HK-2 (cell line): Measurements from ENCODE around the gene ZFP62.
A peak's percentile ranks its signal among the peaks of the same experiment; 100 is the strongest.
"Not testable (repeated sequence)": the region's sequence is repeated elsewhere in the genome, so short reads cannot be mapped to it uniquely, and the experiment has no call there.

ENCODE experiments used
- DNase-seq: peaks from one replicate; pipeline ENCODE4 v3.0.0-alpha.2; 2018; ENCODE audit not compliant: unreplicated experiment

ZFP62 gene

DNA sequence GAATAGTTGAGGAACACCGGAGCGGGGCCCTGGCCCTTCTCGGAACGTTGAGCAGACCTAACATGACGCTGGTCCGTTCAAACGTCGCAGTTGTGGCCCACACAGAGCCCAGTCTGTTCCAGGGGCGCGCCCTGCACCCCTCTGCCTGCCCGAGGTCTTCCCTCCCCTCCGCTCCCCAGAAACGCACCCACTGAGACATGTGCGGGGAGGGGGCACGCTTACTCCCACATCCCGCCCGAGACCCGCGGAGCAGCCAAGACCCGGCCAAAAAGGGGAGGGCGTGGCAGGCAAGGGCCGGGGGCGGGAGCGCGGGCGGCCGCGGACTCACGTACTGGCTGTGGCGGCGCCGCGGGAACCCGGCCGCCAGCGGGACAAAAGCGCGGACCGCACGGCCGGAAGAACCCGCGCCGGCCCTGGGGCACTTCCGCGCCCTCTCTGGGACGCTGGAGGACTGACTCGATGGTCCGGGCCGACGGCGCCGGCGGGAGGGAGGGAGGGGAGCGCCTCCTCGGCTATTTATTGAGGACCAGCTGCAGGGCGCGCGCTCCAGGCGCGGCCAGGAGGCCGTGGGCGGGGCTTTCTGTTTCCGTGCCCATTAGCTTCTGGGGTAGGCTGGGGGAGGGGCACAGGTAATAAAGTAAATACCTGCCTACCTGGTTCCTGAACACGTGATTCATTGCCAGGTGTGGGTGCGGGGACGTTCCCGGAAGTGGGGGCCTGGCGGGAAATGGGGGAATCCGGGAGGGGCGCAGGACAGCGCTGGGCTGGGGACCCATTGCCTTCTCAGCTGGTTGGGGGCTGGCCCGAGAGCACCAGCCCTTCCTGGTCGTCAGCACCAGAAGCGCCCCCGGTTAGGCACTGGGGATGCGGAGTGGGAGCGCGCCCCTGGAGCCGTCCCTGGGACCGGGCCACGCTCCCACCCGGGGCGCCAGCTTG lies at the start of gene ZFP62:
TSS of gene ZFP62 (minus strand) at position 390 of the 936 bp plus-strand sequence. CDS start at position 333, 57 bp downstream.
- peak; percentile 80 for DNase-seq

DNA sequence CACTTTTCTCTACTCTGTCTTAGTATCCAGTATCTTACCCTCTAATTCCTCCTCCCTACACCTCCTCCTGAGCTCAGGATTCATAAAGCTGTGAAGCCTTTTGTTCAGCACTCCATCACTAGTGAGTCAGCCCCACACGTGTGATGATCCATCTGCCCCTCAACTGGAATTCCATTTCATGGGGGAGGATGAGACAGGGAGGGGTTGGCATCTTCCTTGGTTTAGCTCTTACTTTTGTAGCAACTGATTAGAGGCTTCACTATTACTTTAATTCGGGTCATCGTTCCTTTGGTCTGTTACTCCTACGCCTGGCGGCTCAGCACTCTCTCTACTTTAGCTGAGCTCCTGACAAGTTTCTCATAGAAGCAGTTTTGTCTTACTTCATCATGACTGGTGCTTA lies 49.7 kb upstream of the ZFP62 start:
- no peak for DNase-seq

DNA sequence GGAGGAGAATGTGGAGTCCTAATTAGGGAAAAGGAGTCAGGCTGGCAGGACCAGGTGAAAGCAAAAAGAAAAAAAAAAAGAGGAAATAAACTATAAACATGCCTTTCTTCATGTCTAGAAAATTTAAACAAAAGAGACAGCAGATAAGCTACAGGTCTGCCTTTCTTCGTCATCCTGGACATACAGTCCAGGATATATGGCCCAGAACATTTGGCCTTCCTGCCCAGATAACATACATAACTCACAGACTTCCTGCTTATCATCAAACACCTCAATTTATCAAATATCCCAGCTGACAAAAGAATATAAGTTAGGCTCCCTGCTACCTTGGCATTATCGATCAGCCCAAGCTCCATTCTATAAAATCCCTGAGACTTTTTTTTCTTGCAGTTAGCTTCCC lies 49.1 kb upstream of the ZFP62 start:
- DNase-seq = no peak

DNA sequence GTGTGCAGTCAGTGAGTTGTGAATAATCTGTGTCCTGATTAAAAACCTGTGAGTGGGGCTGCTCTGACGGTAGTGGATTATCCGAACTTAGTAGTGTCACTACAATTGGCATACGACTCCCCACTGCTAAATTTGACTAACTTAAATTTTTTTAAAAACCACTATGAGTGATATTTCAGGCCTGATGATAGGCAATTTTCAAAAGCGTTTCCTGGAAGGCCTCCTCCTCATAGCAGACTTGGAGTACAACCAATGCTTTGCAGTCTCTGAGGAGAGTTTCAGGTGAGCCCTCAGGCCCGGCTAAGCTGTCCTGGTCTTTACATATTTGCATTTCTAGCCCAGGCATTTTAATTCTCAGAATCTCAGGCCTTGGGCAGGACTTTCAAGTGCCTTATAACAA lies 48.7 kb upstream of the ZFP62 start:
- no peak for DNase-seq

DNA sequence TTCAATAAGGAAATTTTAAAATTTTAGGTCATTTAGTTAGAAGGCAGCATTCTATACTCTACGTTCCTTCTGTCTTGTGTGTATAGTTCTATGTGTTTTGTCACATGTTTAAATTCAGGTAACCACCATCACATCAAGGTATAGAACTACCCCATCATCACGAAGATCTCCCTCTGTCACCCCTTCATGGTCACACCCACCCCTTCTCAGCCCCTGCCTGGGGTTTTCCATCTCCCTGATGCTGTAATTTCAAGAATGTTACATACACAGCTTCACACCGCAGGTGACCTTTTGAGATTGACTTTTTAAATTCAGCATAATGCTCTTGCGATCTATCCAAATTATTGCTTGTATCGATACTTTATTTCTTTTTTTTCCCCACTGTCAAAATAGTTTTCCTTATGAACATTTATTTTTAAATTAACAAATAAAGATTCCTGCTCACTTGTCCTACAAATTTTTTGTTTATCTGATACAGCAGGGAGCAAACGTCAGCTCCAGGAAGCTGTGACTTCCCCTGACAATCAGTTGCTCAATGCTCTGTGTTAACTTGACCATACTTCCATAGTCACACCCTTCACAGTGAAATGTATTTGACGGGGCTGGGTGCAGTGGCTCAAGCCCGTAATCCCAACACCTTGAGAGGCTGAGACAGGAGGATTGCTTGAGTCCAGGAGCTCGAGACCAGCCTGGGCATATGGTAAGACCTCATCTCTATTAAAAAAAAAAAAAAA lies 48.1 kb upstream of the ZFP62 start:
- DNase-seq = no peak

DNA sequence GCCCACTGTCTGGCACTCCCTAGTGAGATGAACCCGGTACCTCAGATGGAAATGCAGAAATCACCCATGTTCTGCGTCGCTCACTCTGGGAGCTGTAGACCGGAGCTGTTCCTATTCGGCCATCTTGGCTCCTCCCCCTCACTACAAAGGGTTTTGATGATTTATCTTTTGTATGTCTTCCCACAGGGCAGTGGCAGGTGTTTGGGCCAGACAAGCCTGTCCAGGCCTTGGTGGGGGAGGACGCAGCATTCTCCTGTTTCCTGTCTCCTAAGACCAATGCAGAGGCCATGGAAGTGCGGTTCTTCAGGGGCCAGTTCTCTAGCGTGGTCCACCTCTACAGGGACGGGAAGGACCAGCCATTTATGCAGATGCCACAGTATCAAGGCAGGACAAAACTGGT lies 47.3 kb upstream of the ZFP62 start:
- DNase-seq = no peak

DNA sequence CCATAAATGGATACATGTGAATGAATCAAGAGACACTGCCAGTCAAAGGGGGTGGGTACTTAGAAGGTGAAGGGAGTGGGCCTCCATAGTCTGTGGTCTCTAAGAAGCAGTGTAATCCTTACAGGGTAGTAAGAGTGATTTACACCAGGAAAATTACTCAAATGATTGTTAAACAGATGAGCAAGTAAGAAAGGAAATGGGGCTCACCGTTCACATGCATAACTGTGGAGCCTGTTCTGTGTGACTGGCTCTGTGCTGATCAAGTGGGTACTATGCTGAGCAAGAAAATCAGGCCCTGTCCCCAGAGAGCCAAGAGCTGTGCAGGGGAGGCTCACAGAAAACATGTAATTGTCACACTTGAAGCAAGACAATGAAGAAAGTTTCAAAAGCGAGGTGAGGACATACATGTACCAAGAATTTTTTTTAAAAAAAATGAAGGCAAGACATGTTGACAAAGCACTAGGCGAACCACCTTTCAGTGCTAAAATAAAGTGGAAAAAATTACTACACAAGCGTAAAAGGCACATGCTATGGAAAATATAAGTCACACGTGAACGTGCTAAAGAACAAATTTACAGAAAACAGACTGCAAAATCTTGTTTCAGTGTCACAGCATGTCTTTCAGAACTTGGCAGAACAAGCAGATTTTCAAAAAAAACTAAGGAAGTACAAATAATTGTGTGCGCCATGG lies 40.4 kb upstream of the ZFP62 start:
- no peak for DNase-seq

DNA sequence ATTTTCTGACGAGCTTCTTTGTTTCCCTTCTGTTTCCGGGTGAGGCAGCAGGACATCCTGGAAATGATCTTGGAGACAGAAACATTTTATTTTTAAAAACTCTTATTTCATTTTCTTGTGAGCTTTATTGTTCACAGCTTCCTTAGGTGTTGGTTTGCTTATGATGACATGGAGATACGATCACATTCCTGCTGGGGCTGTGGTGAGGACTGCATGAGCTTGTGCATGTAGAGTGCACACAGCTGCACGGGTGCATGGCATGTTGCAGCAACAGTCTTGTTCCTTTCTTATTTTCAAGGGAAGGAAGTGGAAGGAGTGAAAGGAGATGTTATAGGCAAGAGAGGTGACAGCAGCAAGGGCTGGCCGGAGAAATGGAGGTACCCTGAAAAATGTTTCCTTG lies 39.1 kb upstream of the ZFP62 start:
- no peak for DNase-seq

DNA sequence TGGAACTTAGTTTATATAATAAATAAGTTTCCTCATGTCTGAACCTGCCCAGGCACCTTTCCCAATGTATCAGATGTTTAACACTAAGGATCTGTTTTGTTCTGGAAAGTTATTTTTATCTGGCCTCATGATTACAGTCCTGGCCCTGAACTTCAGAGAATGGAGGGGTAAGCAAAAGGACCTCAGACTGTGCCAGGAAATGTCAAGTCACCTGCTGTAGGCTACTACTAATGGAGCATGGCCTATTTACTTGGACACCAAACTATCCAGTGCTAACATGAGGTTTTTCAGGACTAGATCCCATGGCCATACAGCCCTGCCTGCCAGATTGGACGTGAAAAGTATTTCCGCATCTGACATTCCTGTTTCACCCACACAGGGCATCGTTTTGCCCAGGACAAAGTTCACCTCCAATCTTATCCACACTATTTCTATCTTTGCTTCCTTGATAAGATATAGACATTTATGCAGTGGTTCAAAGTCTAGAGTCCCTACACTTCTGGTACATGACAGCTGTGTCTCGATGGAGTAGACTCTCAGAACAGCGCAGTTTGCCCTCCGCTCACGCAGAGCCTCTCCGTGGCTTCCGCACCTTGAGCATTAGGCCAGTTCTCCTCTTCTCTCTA lies 37.7 kb upstream of the ZFP62 start, which contains the start of gene BTNL8:
TSS of gene BTNL8 (plus strand) at position 539 of the 626 bp plus-strand sequence. CDS start 152 bp downstream, outside the sequence.
- DNase-seq = no peak

DNA sequence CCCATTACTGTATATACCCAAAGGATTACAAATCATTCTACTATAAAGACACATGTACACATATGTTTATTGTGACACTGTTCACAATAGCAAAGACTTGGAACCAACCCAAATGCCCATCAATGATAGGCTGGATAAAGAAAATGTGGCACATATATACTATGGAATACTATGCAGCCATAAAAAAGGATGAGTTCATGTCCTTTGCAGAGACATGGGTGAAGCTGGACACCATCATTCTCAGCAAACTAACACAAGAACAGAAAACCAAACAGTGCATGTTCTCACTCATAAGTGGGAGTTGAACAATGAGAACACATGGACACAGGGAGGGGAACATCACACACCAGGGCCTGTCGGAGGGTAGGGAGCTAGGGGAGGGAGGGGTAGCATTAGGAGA lies 34.3 kb upstream of the ZFP62 start:
- DNase-seq = not testable (repeated sequence)

DNA sequence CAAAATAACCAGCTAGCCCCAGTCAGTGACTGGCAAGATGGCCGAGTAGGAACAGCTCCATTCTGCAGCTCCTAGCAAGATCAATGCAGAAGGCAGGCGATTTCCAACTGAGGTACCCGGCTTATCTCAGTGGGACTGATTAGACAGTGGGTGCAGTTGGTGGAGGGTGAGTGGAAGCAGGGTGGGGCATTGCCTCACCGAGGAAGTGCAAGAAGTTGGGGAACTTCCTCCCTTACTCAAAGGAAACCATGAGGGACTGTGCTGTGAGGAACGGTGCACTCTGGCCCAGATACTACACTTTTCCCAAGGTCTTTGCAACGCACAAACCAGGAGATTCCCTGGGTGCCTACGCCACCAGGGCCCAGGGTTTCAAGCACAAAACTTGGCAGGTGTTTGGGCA lies 28.3 kb upstream of the ZFP62 start:
- no peak for DNase-seq

DNA sequence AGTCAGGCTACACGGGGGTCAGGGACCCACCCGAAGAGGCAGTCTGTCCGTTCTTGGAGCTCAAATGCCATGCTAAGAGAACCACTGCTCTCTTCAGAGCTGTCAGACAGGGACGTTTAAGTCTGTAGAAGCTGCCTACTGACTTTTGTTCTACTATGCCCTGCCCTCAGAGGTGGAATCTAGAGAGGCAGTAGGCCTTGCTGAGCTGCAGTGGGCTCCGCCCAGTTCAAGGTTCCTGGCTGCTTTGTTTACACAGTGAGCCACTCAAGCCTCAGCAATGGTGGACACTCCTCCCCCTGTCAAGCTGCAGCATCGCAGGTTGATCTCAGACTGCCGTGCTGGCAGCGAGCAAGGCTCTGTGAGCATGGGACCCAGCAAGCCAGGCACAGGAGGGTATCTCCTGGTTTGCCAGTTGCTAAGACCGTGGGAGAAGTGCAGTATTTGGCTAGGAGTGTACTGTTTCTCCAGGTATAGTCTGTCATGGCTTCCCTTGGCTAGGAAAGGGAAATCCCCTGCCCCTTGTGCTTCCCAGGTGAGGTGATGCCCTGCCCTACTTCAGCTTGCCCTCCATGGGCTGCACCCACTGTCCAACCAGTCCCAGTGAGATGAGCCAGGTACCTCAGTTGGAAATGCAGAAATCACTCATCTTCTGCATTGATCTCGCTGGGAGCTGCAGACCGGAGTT lies 24.9 kb upstream of the ZFP62 start:
- not testable (repeated sequence) for DNase-seq

DNA sequence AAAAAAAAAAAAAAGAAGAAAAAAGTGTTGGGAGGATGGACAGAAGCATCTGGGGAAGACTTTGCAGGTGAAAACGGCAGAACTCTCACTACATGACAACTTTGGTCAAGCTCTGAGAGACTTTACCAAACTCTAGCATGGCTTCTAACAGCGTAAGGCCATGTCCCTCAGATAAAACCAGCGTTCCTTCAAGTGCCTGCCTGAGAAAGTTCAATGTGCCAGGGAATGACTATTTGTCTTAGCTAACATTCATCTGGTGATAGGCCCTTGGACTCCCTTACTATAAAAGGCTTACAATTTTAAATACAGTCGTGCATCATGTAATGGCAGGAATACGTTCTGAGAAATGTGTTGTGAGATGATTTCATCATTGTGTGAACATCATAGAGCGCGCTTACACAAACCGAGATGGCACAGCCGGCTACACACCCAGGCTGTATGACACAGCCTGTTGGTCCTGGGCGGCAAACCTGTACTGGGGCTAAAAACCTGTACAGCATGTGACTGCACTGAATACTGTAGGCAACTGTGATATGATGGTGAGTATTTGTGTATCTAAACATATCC lies 14.9 kb upstream of the ZFP62 start:
- DNase-seq = no peak

DNA sequence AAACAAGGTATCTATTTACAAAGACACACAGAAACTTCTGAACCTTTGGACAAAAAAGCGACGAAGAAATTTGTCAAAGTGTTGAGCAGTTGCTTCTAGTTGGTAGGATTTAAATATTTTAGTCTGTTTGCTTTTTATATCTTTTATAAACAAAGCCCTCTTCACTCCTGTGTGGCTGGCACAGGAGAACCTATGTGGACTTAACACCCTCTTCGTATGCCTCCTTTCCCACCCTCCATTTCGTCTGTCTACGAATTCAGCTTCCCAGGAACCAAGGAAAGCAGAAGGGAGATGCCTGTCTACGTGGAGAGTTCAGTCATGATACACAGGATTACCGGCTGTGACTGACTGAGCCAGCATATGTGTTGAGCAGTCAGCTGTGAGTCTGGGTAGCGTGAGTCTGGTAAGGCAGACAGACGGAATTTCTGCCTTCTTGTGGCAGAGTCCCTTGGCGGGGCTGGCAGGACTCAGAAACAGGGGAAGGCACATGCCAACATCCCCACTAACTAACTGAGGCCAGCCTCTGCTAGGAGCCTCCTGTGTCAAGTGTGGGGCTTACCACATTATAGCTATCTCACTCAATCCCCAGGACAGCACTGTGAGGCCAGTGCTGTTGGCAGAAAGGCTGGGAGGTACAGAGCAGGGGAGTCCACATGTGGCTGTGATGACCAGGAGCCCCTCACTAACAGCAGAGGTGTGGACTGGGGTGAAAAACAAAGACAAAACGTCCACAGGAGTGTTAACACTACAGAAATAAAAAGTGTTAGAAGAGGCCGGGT lies 13.9 kb upstream of the ZFP62 start:
- no peak for DNase-seq

DNA sequence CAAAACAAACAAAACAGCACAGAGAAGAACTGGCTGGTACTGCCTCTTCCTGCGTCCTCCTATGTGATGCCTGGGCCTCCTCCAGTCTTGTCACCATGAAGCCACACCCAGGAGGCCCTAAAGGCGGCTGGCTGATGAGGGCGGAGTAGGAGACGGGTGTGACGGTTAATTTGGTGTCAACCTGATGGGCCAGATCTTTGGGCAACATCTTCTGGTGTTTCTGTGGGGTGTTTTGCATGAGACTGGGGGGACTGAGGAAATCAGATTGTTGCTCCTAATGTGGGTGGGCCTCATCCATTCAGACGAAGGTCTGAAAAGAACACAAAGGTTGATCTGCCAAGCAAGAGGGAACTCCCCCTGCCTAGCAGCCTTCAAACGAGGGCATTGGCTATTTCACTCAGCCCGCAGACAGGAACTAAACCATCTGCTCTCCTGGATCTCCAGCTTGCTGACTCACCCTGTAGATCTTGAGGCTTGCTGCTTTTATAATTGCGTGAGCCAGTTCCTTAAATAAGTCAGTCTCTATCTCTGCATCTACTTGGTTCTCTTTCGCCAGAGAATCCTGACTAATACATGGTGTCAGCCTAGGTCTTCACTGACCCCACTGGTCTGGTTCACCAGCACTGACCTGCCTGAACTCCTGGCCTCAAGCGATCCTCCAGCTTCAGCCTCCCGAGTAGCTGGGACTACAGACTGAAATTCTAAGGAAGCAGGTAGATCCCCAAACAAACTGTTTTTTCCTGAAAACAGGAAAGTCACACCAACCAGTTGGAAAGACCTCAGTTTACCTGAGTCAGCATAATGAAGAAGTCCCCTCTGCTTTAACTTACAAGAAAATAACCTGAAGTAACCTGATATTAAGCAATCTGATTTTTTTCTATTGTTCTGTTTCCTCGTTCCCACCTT lies 12.8 kb upstream of the ZFP62 start:
- no peak for DNase-seq

DNA sequence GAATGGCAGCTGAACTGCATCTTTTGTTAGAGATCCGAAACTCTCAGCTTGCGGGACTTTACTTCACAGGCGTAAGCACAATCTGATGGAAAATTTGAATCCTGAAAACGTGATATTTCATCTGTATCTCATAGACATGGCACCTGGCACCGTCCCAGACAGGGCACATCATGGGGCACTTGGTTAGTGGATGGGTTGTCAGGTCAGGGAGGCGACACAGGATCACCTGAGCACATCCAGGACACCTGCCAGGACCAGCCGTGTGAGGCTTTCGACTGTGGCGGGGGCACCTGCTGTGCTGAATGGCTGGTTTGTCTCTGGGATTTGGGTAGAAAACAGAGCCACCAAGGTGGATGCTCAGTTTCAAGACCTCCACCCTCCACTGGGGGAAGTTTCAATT lies 11.3 kb upstream of the ZFP62 start:
- no peak for DNase-seq

DNA sequence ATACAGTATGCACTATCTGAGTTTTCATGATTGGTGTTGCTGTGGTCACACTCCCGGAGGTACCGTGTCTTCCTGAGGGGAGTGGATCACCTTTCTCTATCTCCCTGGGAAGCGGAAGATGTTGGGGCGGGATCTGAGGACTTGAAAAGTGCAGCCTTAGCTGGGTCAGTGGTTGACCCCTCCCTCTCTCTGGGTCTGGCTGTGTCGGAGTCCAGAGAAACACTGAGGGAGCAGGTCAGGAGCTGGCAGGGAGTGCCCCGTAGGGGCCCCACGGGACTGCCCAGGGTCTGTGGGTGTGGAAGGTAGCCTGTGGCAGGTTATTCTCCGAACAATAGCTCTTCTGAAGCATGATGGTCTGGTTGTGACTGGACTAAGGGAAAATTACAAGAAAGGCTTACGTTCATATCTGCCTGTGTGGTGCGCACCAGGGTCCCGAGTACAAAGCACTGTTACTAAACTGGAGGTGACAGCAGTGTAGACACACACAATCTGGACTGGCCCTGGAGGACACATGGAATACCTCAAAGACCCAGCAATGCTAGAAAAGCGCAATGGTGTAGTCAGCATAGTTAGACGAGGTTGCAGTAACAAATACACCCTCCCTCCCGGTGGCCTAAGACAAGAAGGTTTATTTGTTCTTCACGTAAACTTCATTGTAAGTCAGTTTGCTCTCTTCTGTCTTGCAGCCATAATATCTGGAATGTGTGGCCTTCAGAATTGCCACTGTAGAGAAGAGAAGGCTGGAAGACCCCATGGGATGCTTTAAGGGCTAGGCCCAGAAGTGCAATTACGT lies 9.4 kb upstream of the ZFP62 start:
- DNase-seq = no peak

DNA sequence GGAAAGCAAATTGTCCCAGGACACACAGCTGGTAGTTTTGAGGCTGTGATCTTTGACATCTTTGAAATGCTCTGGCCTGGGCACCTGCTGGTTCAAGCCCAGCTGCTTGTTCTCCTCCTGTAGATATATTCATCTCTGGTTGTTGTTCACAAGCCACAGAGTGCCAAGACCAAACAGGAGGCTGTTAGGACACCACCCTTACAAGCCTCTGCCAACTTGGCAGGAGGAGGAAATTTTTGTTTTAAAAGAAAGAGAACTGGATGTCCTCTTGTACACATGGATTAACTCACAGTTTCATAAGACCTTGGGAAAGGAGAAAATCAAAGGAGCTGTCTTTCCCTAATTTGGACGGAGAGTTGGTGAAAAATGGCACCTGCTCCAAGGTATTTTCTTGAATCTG lies 8.5 kb upstream of the ZFP62 start:
- no peak for DNase-seq
